HepG2 (cell line): ENCODE data around the gene NPIPB6.

ENCODE experiments used
- RAD21 ChIP-seq: fragments of 450-650 bp; formaldehyde crosslinking; IDR thresholded peaks from 2 replicates; pipeline ENCODE4 v1.5.0; 2020; ENCODE audit warnings: mild to moderate bottlenecking
- ZSCAN29 ChIP-seq: sonication (generic); formaldehyde crosslinking; conservative IDR thresholded peaks from 2 replicates; pipeline ENCODE4 v1.4.0; 2020; ENCODE audit warnings: mild to moderate bottlenecking, missing genetic modification reagents
- TF ChIP-seq, protein P1 (sequence below): sonication (generic); formaldehyde crosslinking; IDR thresholded peaks from 2 replicates; pipeline ENCODE4 v1.5.0; 2020; ENCODE audit warnings: mild to moderate bottlenecking, missing genetic modification reagents, moderate library complexity

- TF ChIP-seq RAD21 (CRISPR knock-in tag): peak; percentile 80
- TF ChIP-seq, protein P1, sequence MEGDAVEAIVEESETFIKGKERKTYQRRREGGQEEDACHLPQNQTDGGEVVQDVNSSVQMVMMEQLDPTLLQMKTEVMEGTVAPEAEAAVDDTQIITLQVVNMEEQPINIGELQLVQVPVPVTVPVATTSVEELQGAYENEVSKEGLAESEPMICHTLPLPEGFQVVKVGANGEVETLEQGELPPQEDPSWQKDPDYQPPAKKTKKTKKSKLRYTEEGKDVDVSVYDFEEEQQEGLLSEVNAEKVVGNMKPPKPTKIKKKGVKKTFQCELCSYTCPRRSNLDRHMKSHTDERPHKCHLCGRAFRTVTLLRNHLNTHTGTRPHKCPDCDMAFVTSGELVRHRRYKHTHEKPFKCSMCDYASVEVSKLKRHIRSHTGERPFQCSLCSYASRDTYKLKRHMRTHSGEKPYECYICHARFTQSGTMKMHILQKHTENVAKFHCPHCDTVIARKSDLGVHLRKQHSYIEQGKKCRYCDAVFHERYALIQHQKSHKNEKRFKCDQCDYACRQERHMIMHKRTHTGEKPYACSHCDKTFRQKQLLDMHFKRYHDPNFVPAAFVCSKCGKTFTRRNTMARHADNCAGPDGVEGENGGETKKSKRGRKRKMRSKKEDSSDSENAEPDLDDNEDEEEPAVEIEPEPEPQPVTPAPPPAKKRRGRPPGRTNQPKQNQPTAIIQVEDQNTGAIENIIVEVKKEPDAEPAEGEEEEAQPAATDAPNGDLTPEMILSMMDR (CRISPR knock-in tag): peak; percentile 95
- no peak for TF ChIP-seq ZSCAN29 (CRISPR knock-in tag)
These were observed 46.0 kb downstream of the NPIPB6 start for GRCh38 chr16:28317040-28317880.
